Testis (tissue), 2 donors: ENCODE results near the gene SERHL2.

Source experiments
- POLR2A ChIP-seq: fragments of 450-650 bp; IDR thresholded peaks from one replicate; pipeline ENCODE4 v1.6.1; 2017; ENCODE audit warnings: antibody characterized with exemption, mild to moderate bottlenecking, moderate library complexity
- TF ChIP-seq, protein P1 (sequence below), 3 experiments: fragments of 450-650 bp in 2 of 3; fragments of 200-600 bp in 1 of 3; sonication (generic) in 1 of 3; IDR thresholded peaks; one replicate each; pipeline ENCODE4 v1.5.1; 2016 to 2019; ENCODE audit warnings: antibody characterized with exemption in 3 of 3, mild to moderate bottlenecking in 2 of 3, moderate library complexity in 1 of 3

DNA sequence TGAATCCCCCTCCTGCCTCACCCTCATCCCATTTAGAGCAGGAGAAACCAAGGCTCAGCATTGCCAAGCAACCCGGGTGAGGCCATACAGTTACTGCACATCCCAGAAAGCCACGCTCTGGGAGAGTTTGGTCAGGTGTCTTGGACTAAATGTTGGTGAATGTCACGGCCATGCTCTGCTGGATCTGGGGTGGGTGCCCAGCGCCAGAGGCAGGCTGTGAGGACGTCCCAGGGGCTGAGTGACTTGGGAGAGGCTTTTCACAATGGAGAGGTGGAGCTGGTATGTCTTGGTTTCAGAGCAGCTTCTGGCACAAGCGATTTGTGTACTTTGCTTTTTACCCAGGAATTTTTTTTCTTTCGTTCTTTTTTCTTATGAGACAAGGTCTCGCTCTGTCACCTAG, 6.6 kb downstream of the SERHL2 start:
- TF ChIP-seq, protein P1, sequence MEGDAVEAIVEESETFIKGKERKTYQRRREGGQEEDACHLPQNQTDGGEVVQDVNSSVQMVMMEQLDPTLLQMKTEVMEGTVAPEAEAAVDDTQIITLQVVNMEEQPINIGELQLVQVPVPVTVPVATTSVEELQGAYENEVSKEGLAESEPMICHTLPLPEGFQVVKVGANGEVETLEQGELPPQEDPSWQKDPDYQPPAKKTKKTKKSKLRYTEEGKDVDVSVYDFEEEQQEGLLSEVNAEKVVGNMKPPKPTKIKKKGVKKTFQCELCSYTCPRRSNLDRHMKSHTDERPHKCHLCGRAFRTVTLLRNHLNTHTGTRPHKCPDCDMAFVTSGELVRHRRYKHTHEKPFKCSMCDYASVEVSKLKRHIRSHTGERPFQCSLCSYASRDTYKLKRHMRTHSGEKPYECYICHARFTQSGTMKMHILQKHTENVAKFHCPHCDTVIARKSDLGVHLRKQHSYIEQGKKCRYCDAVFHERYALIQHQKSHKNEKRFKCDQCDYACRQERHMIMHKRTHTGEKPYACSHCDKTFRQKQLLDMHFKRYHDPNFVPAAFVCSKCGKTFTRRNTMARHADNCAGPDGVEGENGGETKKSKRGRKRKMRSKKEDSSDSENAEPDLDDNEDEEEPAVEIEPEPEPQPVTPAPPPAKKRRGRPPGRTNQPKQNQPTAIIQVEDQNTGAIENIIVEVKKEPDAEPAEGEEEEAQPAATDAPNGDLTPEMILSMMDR (IDR thresholded peaks at IDR 0.05) = no peak
- no peak for TF ChIP-seq POLR2A
